Measurements from ENCODE around the gene UGT2A3.

UGT2A3 gene

GRCh38 chr4:68891678-68892077, 59.9 kb downstream of the UGT2A3 start:
- Histone ChIP-seq H3K9me3 (ENCODE audit: control insufficient read depth, insufficient read depth, low read length) (no peaks in the 10 kb centered on the region), H3K4me1 (ENCODE audit: control insufficient read depth, insufficient read depth, low read length) (no peaks in the 10 kb centered on the region), H3K4me3 (ENCODE audit: low read depth, low read length) (no peak overlapping the region), H3K27me3 (ENCODE audit: control insufficient read depth, insufficient read depth, low read length) (no peaks in the 10 kb centered on the region), H3K27ac (ENCODE audit: low read depth, low read length) (no peak overlapping the region), H3K9ac (ENCODE audit: low read depth, low read length) (no peak overlapping the region), H3K36me3 (ENCODE audit: control insufficient read depth, insufficient read depth, low read length) (no peaks in the 10 kb centered on the region)

GRCh38 chr4:68885545-68885944, 66.1 kb downstream of the UGT2A3 start:
- Histone ChIP-seq H3K4me1 (ENCODE audit: control insufficient read depth, insufficient read depth, low read length) (no peaks in the 10 kb centered on the region), H3K27ac (ENCODE audit: low read depth, low read length) (no peak overlapping the region), H3K4me3 (ENCODE audit: low read depth, low read length) (no peak overlapping the region), H3K36me3 (ENCODE audit: control insufficient read depth, insufficient read depth, low read length) (no peaks in the 10 kb centered on the region), H3K9me3 (ENCODE audit: control insufficient read depth, insufficient read depth, low read length) (no peaks in the 10 kb centered on the region), H3K27me3 (ENCODE audit: control insufficient read depth, insufficient read depth, low read length) (no peaks in the 10 kb centered on the region), H3K9ac (ENCODE audit: low read depth, low read length) (no peak overlapping the region)

GRCh38 chr4:68883870-68884269, 67.7 kb downstream of the UGT2A3 start:
- Histone ChIP-seq H3K27ac (ENCODE audit: low read depth, low read length) (no peak overlapping the region), H3K4me3 (ENCODE audit: low read depth, low read length) (no peak overlapping the region), H3K9ac (ENCODE audit: low read depth, low read length) (no peak overlapping the region), H3K27me3 (ENCODE audit: control insufficient read depth, insufficient read depth, low read length) (no peaks in the 10 kb centered on the region), H3K4me1 (ENCODE audit: control insufficient read depth, insufficient read depth, low read length) (no peaks in the 10 kb centered on the region), H3K9me3 (ENCODE audit: control insufficient read depth, insufficient read depth, low read length) (no peaks in the 10 kb centered on the region), H3K36me3 (ENCODE audit: control insufficient read depth, insufficient read depth, low read length) (no peaks in the 10 kb centered on the region)

All from HUES48 (cell line).